HG03045 (cell line): ENCODE measurements around the gene MGAT5B.

Source experiments
- ATAC-seq: cut with Tn5 transposase; IDR thresholded peaks from one replicate; pipeline ENCODE4 v1.9.1; 2021; ENCODE audit warnings: mild to moderate bottlenecking, moderate library complexity; ENCODE audit not compliant: unreplicated experiment

Gene MGAT5B

GRCh38 chr17:76996741-76997694, 128.8 kb downstream of the MGAT5B start:
- no peak for ATAC-seq

DNA sequence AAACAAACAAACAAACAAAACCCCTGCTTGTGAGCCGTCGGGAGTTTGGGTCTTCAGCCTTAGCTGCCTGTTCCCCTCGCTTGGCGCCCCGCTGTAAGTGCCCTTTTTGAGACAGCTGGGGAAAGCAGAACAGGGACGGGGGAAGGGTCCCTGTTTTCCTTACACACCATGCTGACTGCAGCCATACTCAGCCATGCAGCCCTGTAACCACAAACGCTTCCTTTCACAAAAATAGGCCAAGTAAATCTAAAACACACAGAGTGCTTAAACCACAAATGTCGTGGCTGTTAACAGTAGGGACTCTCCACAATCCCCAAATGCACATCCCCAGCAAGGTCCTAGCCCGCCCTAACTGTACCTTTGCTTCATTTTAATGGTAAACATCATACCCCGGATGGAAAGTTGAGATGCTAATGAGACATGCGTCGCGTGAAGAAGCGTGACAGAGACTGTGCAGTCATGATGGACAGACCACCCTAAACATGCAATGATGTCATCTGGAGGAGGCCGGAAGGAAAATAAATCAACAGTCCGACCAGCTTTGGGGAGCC, 129.9 kb downstream of the MGAT5B start:
- ATAC-seq: no peak

DNA sequence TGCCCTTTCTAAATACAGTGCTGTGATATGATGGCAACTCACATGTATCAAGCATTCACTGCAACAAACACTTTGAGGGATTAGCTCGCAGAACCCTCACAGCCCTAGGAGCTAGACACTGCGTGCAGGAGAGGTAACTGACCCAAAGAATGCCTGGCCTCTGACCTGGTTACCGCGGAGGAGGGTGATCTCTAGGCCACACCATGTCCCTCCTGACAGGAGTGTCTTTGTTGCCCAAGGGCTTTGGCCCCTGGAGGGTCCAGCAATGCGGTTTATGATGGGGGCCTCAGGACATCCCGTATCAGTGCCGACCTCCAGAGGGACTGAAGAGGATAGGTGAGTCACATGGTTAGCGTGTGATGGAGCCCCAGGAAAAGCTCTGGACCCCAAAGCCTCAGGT, 130.6 kb downstream of the MGAT5B start:
- no peak for ATAC-seq
